A549 (cell line): ENCODE data around the gene SLC45A3. TPM values are rescaled to one million over a fixed set of nuclear protein-coding genes. Genes with fewer than 3 reads are reported as not detected.

Experiments used
- ATAC-seq, 2 experiments: fragments of 200-7000 bp in 1 of 2; fragments of >200 bp in 1 of 2; cut with Nextera tagmentation in 1 of 2; cut with Tn5 transposase in 1 of 2; 3 replicates each; pipeline versions ENCODE4 v1.8.0 to v1.9.1; 2018 to 2020; ENCODE audit warnings: mild to moderate bottlenecking in 1 of 2, moderate library complexity in 1 of 2
- CTCF ChIA-PET: fragments of 300-600 bp; sonication (Branson Sonifier 250); formaldehyde crosslinking; extraction: SDS; loops from one replicate; lab custom pipeline; 2021; ENCODE audit warnings: antibody characterized with exemption, inconsistent platforms; lab: Yijun Ruan, JAX
- POLR2A ChIA-PET: fragments of 350-600 bp; formaldehyde crosslinking; extraction: SDS; loops from one replicate; lab custom pipeline; 2021; ENCODE audit warnings: antibody characterized with exemption, inconsistent platforms; lab: Yijun Ruan, JAX
- DNase-seq, 2 experiments: peaks; one replicate each; pipeline versions ENCODE4 v3.0.0 to v3.0.0-alpha.2; 2011 to 2016; ENCODE audit warnings: low read depth in 1 of 2, low spot score in 1 of 2
- FAIRE-seq: peaks from 2 replicates; lab custom pipeline; 2011; peaks lifted over from hg19 to GRCh38; lab: Jason Lieb, UNC
- H3K27ac ChIP-seq, 2 experiments: fragments of >200 bp; sonication (Bioruptor Twin); formaldehyde crosslinking; 3 replicates each; pipeline ENCODE4 v1.5.1; 2016 to 2017
- H3K4me1 ChIP-seq: fragments of >200 bp; sonication (Bioruptor Twin); formaldehyde crosslinking; 3 replicates; pipeline ENCODE4 v1.6.1; 2016
- H3K4me2 ChIP-seq: fragments of >200 bp; sonication (Bioruptor Twin); formaldehyde crosslinking; 3 replicates; pipeline ENCODE4 v1.6.1; 2016
- H3K4me3 ChIP-seq: fragments of >200 bp; sonication (Bioruptor Twin); formaldehyde crosslinking; 3 replicates; pipeline ENCODE4 v1.5.1; 2016
- H3K9me3 ChIP-seq: fragments of >200 bp; sonication (Bioruptor Twin); formaldehyde crosslinking; 3 replicates; pipeline ENCODE4 v1.6.1; 2016
- BHLHE40 ChIP-seq: IDR thresholded peaks from 2 replicates; pipeline ENCODE4 v1.6.1; 2012; ENCODE audit warnings: low read depth, low read length, inconsistent platforms
- CBX2 ChIP-seq: fragments of 200-600 bp; sonication (generic); IDR thresholded peaks from 2 replicates; pipeline ENCODE4 v1.6.1; 2016; ENCODE audit warnings: low read depth, mild to moderate bottlenecking, borderline replicate concordance
- CHD2 ChIP-seq: fragments of 150-350 bp; IDR thresholded peaks from 2 replicates; pipeline ENCODE4 v1.6.1; 2014; ENCODE audit warnings: low read length; ENCODE audit not compliant: partially characterized antibody
- E2F6 ChIP-seq: IDR thresholded peaks from 2 replicates; pipeline ENCODE4 v1.6.1; 2012; ENCODE audit warnings: low read depth, borderline replicate concordance
- EHF ChIP-seq: fragments of 250-450 bp; sonication (Bioruptor Pico); IDR thresholded peaks from 2 replicates; pipeline ENCODE4 v1.5.0; 2020; ENCODE audit warnings: mild to moderate bottlenecking
- EHMT2 ChIP-seq: fragments of 200-600 bp; sonication (generic); IDR thresholded peaks from 2 replicates; pipeline ENCODE4 v1.6.1; 2016; ENCODE audit warnings: antibody characterized with exemption, low read depth, mild to moderate bottlenecking, moderate library complexity
- FOXS1 ChIP-seq: fragments of 250-450 bp; sonication (Bioruptor Pico); IDR thresholded peaks from 2 replicates; pipeline ENCODE4 v1.5.0; 2020; ENCODE audit warnings: mild to moderate bottlenecking, moderate library complexity
- HDAC2 ChIP-seq: fragments of 200-600 bp; sonication (generic); IDR thresholded peaks from 2 replicates; pipeline ENCODE4 v1.6.1; 2016
- HES2 ChIP-seq: fragments of >200 bp; sonication (Bioruptor Twin); formaldehyde crosslinking; IDR thresholded peaks from 2 replicates; pipeline ENCODE4 v1.6.1; 2016
- HMGXB4 ChIP-seq: fragments of 250-450 bp; sonication (Bioruptor Pico); IDR thresholded peaks from 2 replicates; pipeline ENCODE4 v1.5.0; 2021; ENCODE audit warnings: mild to moderate bottlenecking, moderate library complexity, borderline replicate concordance
- HOXA7 ChIP-seq: fragments of 250-450 bp; sonication (Bioruptor Pico); IDR thresholded peaks from 2 replicates; pipeline ENCODE4 v1.5.0; 2020; ENCODE audit warnings: mild to moderate bottlenecking, moderate library complexity
- HOXB13 ChIP-seq: fragments of 250-450 bp; sonication (Bioruptor Pico); IDR thresholded peaks from 2 replicates; pipeline ENCODE4 v1.5.0; 2020; ENCODE audit warnings: low read depth, mild to moderate bottlenecking, moderate library complexity
- HOXB5 ChIP-seq: fragments of 250-450 bp; sonication (Bioruptor Pico); IDR thresholded peaks from 2 replicates; pipeline ENCODE4 v1.5.0; 2020; ENCODE audit warnings: mild to moderate bottlenecking, moderate library complexity
- JUN ChIP-seq, 2 experiments: fragments of >200 bp; sonication (Bioruptor Twin); formaldehyde crosslinking; IDR thresholded peaks; 2 replicates in 1 of 2; 3 replicates in 1 of 2; pipeline ENCODE4 v1.6.1; 2016 to 2017
- KDM1A ChIP-seq: fragments of 200-600 bp; sonication (generic); IDR thresholded peaks from 2 replicates; pipeline ENCODE4 v1.6.1; 2016; ENCODE audit warnings: low read depth, mild to moderate bottlenecking
- KDM5A ChIP-seq: fragments of 200-600 bp; sonication (generic); IDR thresholded peaks from 2 replicates; pipeline ENCODE4 v1.6.1; 2016; ENCODE audit warnings: antibody characterized with exemption, mild to moderate bottlenecking
- MAFK ChIP-seq: fragments of 450-650 bp; IDR thresholded peaks from 2 replicates; pipeline ENCODE4 v1.6.1; 2014; ENCODE audit not compliant: partially characterized antibody
- MAZ ChIP-seq: fragments of 150-350 bp; IDR thresholded peaks from 2 replicates; pipeline ENCODE4 v1.6.1; 2014; ENCODE audit warnings: antibody characterized with exemption, low read depth, low read length, borderline replicate concordance
- MYC ChIP-seq: IDR thresholded peaks from 2 replicates; pipeline ENCODE4 v1.6.1; 2012; ENCODE audit warnings: mild to moderate bottlenecking, inconsistent platforms, low read length, improper control_type of control experiment, borderline replicate concordance
- NFE2L2 ChIP-seq: fragments of 150-350 bp; conservative IDR thresholded peaks from 2 replicates; pipeline ENCODE4 v1.6.1; 2014; ENCODE audit warnings: low read length
- NPAS2 ChIP-seq: fragments of 250-450 bp; sonication (Bioruptor Pico); IDR thresholded peaks from 2 replicates; pipeline ENCODE4 v1.8.0; 2022; ENCODE audit warnings: mild to moderate bottlenecking, moderate library complexity, borderline replicate concordance
- RARB ChIP-seq: fragments of 250-450 bp; sonication (Bioruptor Pico); IDR thresholded peaks from 2 replicates; pipeline ENCODE4 v1.8.0; 2021; ENCODE audit warnings: mild to moderate bottlenecking, moderate library complexity
- RCOR1 ChIP-seq: fragments of 150-350 bp; IDR thresholded peaks from 2 replicates; pipeline ENCODE4 v1.6.1; 2014; ENCODE audit warnings: antibody characterized with exemption, low read length, low read depth
- RFX5 ChIP-seq: fragments of 450-650 bp; IDR thresholded peaks from 2 replicates; pipeline ENCODE4 v1.7.1; 2014; ENCODE audit warnings: antibody characterized with exemption, mild to moderate bottlenecking, moderate library complexity
- RNF2 ChIP-seq: fragments of 200-600 bp; sonication (generic); IDR thresholded peaks from 2 replicates; pipeline ENCODE4 v1.6.1; 2016; ENCODE audit warnings: low read depth, mild to moderate bottlenecking, antibody characterized with exemption, moderate library complexity, borderline replicate concordance
- SREBF2 ChIP-seq: fragments of 450-650 bp; IDR thresholded peaks from 2 replicates; pipeline ENCODE4 v1.6.1; 2014; ENCODE audit warnings: mild to moderate bottlenecking, moderate library complexity
- TFCP2L1 ChIP-seq: fragments of 250-450 bp; sonication (Bioruptor Pico); IDR thresholded peaks from 2 replicates; pipeline ENCODE4 v1.5.0; 2021; ENCODE audit warnings: mild to moderate bottlenecking
- USF2 ChIP-seq: fragments of 450-650 bp; IDR thresholded peaks from 2 replicates; pipeline ENCODE4 v1.6.1; 2014; ENCODE audit warnings: antibody characterized with exemption
- ZC3H11A ChIP-seq: fragments of 450-650 bp; IDR thresholded peaks from 2 replicates; pipeline ENCODE4 v1.6.1; 2014; ENCODE audit warnings: antibody characterized with exemption, mild to moderate bottlenecking
- ZFP36 ChIP-seq: fragments of 450-650 bp; IDR thresholded peaks from 2 replicates; pipeline ENCODE4 v1.6.1; 2014; ENCODE audit warnings: borderline replicate concordance; ENCODE audit not compliant: partially characterized antibody
- WGBS: methylation state at CpG from one replicate; pipeline ENCODE4 v1.1.6; 2017; ENCODE audit errors: missing lambda C conversion rate; 5-methylcytosine and 5-hydroxymethylcytosine counted together
- polyA plus RNA-seq, 4 experiments: library from polyadenylated mRNA; depleted of rRNA in 3 of 4; stranded (reverse); fragments of >200 nt; fragmentation: RNase III in 1 of 4; extraction: RNeasy Plus Mini Kit Qiagen cat#74134 plus additional on column Dnase treatment in 1 of 4; gene quantifications; 2 replicates in 3 of 4; 3 replicates in 1 of 4; pipeline ENCODE4 v1.2.3, GENCODE V29; 2011 to 2017

The SLC45A3 gene
- polyA plus RNA-seq, 2 of the 4 experiments (the other 2 are of a cell fraction), result 2.8 to 3.4 TPM

DNA sequence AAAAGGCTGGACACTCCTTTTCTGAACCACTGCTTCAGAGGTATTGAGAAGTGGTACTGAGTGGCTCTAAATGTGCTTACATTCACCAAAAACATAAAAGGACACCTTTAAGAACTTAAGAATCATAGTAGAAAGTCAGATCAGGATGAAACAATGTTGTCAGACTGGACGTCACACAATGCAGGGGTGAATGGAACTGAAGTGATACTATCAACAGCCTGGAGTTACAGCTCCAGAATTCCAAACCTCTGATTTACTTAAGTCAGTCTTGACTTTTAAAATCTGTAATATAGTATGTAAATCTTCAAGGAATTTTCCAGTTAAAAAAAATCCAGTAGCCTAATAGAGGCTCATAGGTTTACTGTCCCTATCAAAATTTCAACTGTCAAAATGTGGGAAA is 67.8 kb downstream of the SLC45A3 start:
- Histone ChIP-seq H3K4me3 (no peak overlapping the region), H3K9me3 (no peaks in the 10 kb centered on the region), H3K4me1 (peaks cover 9% of the 10 kb centered on the region), H3K4me2 (no peak overlapping the region), H3K27ac (no peak overlapping the region)
- ChIA-PET POLR2A (no interaction called here), CTCF (interaction anchor here (1.1 to 3.7 kb wide), 2 partner anchors 12 to 20 kb away, joined by 3 to 20 read pairs; no protein-coding TSS in a partner anchor)
- ATAC-seq (no peak), FAIRE-seq (no peak), DNase-seq (no peak)
- 90% methylated on average over 1 of the region's 1 CpG for WGBS
- no peak for TF ChIP-seq CBX2
- no peak for TF ChIP-seq NFE2L2
- no peak for TF ChIP-seq RFX5
- no peak for TF ChIP-seq MAZ
- no peak for TF ChIP-seq CHD2
- no peak for TF ChIP-seq ZC3H11A
- no peak for TF ChIP-seq HES2
- TF ChIP-seq HDAC2, result no peak
- no peak for TF ChIP-seq TFCP2L1
- TF ChIP-seq RNF2, result no peak
- no peak for TF ChIP-seq HOXB5
- no peak for TF ChIP-seq RARB (CRISPR knock-in tag)
- no peak for TF ChIP-seq E2F6
- TF ChIP-seq KDM5A, result no peak
- TF ChIP-seq HOXB13, result no peak
- TF ChIP-seq JUN (IDR thresholded peaks at IDR 0.05), result no peak

GRCh38 chr1:205612104-205612503 is 68.2 kb downstream of the SLC45A3 start:
- Histone ChIP-seq H3K9me3 (no peaks in the 10 kb centered on the region), H3K27ac (no peak overlapping the region), H3K4me3 (no peak overlapping the region), H3K4me1 (peaks cover 9% of the 10 kb centered on the region), H3K4me2 (no peak overlapping the region)
- ATAC-seq (no peak), DNase-seq (no peak), FAIRE-seq (no peak)
- ChIA-PET POLR2A (no interaction called here), CTCF (interaction anchor here (0.6 to 3.7 kb wide), 3 partner anchors 11 to 46 kb away, joined by 3 to 20 read pairs (median 4); no protein-coding TSS in a partner anchor)
- 94% methylated on average over 3 of the region's 3 CpGs for WGBS
- TF ChIP-seq RCOR1 (no peak), MAFK (peak; percentile 92)

- no peak for TF ChIP-seq MYC
- TF ChIP-seq HOXB13, result no peak
- TF ChIP-seq FOXS1 (CRISPR knock-in tag), result no peak
- TF ChIP-seq EHF, result no peak
- TF ChIP-seq SREBF2, result no peak
- TF ChIP-seq EHMT2, result no peak
- no peak for TF ChIP-seq KDM5A
- no peak for TF ChIP-seq RNF2
- no peak for TF ChIP-seq RCOR1
- TF ChIP-seq ZFP36, result no peak
- no peak for TF ChIP-seq RARB (CRISPR knock-in tag)
- TF ChIP-seq USF2, result no peak
- TF ChIP-seq NPAS2 (CRISPR knock-in tag), result no peak
- no peak for TF ChIP-seq HOXA7
- no peak for TF ChIP-seq KDM1A
- no peak for TF ChIP-seq TFCP2L1
- TF ChIP-seq BHLHE40, result no peak
- no peak for TF ChIP-seq HMGXB4 (CRISPR knock-in tag)
- H3K4me3 ChIP-seq, result no peak overlapping the region
- POLR2A ChIA-PET, result no interaction called here
- WGBS, result 94% methylated on average over 3 of the region's 3 CpGs
- H3K4me2 ChIP-seq, result no peak overlapping the region
- H3K27ac ChIP-seq, result no peak overlapping the region
- no peak for ATAC-seq
- H3K9me3 ChIP-seq, result no peaks in the 10 kb centered on the region
- FAIRE-seq, result no peak
- DNase-seq, result no peak
- H3K4me1 ChIP-seq, result peaks cover 9% of the 10 kb centered on the region
- CTCF ChIA-PET, result interaction anchor here (3.7 kb wide), 1 partner anchor 18 kb away, joined by 20 read pairs; no protein-coding TSS in a partner anchor
Measured at GRCh38 chr1:205610901-205611466, 69.3 kb downstream of the SLC45A3 start.
